SU-DHL-6 (cell line): ENCODE data around the gene BTBD1.

ENCODE experiments used
- CTCF ChIP-seq: fragments of 200-600 bp; sonication (generic); IDR thresholded peaks from one replicate; pipeline ENCODE4 v1.5.1; 2017; ENCODE audit warnings: antibody characterized with exemption, mild to moderate bottlenecking, low read length, moderate library complexity; ENCODE audit not compliant: insufficient read depth, poor library complexity, severe bottlenecking
- EZH2phosphoT487 ChIP-seq: fragments of 200-600 bp; sonication (generic), shearing (Covaris generic); conservative IDR thresholded peaks from 2 replicates; pipeline ENCODE4 v1.6.1; 2018; ENCODE audit warnings: mild to moderate bottlenecking, antibody characterized with exemption, low read length, moderate library complexity, mixed read lengths

DNA sequence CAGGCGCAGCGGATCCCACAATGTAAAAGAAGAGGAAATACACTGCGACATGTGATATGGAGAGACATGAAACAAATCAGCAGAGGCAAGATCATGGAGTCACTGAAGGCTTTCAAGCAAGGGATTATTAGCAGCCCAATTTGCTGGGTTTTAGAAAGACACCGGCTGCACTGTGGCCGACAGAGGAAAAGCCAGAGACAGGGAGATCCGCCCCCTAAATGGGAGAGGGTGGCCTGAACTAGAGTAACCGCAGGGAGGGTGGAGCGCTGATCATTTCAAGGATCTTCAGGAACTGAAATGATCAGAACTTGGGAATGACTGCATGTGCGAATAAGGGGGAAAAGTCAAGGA, 55.0 kb downstream of the BTBD1 start:
- no peak for TF ChIP-seq CTCF
- no peak for TF ChIP-seq EZH2phosphoT487
